Endodermal cell (in vitro differentiated cells): ENCODE results near the gene TAB2. TPM values are rescaled to one million over a fixed set of nuclear protein-coding genes. Genes with fewer than 3 reads are reported as not detected.

Experiments
- DNase-seq: peaks from one replicate; pipeline ENCODE4 v3.0.0-alpha.2; 2017
- H3K27ac ChIP-seq: 2 replicates; pipeline ENCODE4 v1.5.1; 2013; ENCODE audit warnings: mild to moderate bottlenecking, low read depth, low read length, moderate library complexity
- H3K27me3 ChIP-seq: 2 replicates; pipeline ENCODE4 v1.6.1; 2013; ENCODE audit warnings: mild to moderate bottlenecking, low read length, moderate library complexity; ENCODE audit not compliant: insufficient read depth, control insufficient read depth, poor library complexity, severe bottlenecking
- H3K36me3 ChIP-seq: 2 replicates; pipeline ENCODE4 v1.7.0; 2013; ENCODE audit warnings: mild to moderate bottlenecking, low read length, moderate library complexity; ENCODE audit not compliant: control insufficient read depth, insufficient read depth
- H3K4me1 ChIP-seq: one replicate; pipeline ENCODE4 v1.7.0; 2013; ENCODE audit warnings: low read length; ENCODE audit not compliant: control insufficient read depth, insufficient read depth
- H3K4me3 ChIP-seq: 2 replicates; pipeline ENCODE4 v1.5.1; 2013; ENCODE audit warnings: mild to moderate bottlenecking, low read length, moderate library complexity
- H3K9ac ChIP-seq: 2 replicates; pipeline ENCODE4 v1.6.1; 2013; ENCODE audit warnings: mild to moderate bottlenecking, low read length, moderate library complexity; ENCODE audit not compliant: poor library complexity, severe bottlenecking; ENCODE audit errors: extremely low read depth
- H3K9me3 ChIP-seq: 2 replicates; pipeline ENCODE4 v1.6.1; 2013; ENCODE audit warnings: mild to moderate bottlenecking, low read length, moderate library complexity; ENCODE audit not compliant: control insufficient read depth
- H3K27ac Mint-ChIP-seq: 2 replicates; pipeline ENCODE4 v1.8.0; 2020; ENCODE audit warnings: mixed read lengths
- H3K27me3 Mint-ChIP-seq: 2 replicates; pipeline ENCODE4 v1.8.0; 2021; ENCODE audit warnings: mild to moderate bottlenecking, mixed read lengths; ENCODE audit not compliant: insufficient read depth
- H3K36me3 Mint-ChIP-seq: 2 replicates; pipeline ENCODE4 v1.8.0; 2020; ENCODE audit warnings: low read depth, mixed read lengths
- H3K4me1 Mint-ChIP-seq: 2 replicates; pipeline ENCODE4 v1.8.0; 2020; ENCODE audit warnings: mixed read lengths
- H3K4me3 Mint-ChIP-seq: 2 replicates; pipeline ENCODE4 v1.8.0; 2020; ENCODE audit warnings: mild to moderate bottlenecking, moderate library complexity, mixed read lengths
- H3K9me3 Mint-ChIP-seq: 2 replicates; pipeline ENCODE4 v1.8.0; 2020; ENCODE audit warnings: mild to moderate bottlenecking, mixed read lengths
- WGBS, 2 experiments: methylation state at CpG; one replicate each; pipeline versions ENCODE4 v1.1.5 to v1.1.7; 2013; ENCODE audit warnings: missing lambda C conversion rate in 2 of 2, mixed read lengths in 1 of 2; ENCODE audit not compliant: insufficient coverage in 1 of 2, insufficient read length in 1 of 2; 5-methylcytosine and 5-hydroxymethylcytosine counted together
- total RNA-seq, 2 donors: library from RNA; stranded (reverse); fragmentation: NEBNext Ultra II Directional in 1 of 2; extraction: Animal tissue kit (Norgen Biotek cat#: 25700) in 1 of 2; gene quantifications; 2 replicates in 1 of 2; 3 replicates in 1 of 2; pipeline ENCODE4 v1.2.1, GENCODE V29; 2021
- TF ChIP-seq, protein P1 (sequence below): fragments of 200-600 bp; sonication (generic); conservative IDR thresholded peaks from 2 replicates; pipeline ENCODE4 v1.5.0; 2021; ENCODE audit warnings: antibody characterized with exemption, mild to moderate bottlenecking

Gene TAB2
- total RNA-seq, 2 donors from 2014 or later = 51.1 to 54.8 TPM

GRCh38 chr6:149445095-149445466 is 127.6 kb downstream of the TAB2 start:
- TF ChIP-seq, protein P1, sequence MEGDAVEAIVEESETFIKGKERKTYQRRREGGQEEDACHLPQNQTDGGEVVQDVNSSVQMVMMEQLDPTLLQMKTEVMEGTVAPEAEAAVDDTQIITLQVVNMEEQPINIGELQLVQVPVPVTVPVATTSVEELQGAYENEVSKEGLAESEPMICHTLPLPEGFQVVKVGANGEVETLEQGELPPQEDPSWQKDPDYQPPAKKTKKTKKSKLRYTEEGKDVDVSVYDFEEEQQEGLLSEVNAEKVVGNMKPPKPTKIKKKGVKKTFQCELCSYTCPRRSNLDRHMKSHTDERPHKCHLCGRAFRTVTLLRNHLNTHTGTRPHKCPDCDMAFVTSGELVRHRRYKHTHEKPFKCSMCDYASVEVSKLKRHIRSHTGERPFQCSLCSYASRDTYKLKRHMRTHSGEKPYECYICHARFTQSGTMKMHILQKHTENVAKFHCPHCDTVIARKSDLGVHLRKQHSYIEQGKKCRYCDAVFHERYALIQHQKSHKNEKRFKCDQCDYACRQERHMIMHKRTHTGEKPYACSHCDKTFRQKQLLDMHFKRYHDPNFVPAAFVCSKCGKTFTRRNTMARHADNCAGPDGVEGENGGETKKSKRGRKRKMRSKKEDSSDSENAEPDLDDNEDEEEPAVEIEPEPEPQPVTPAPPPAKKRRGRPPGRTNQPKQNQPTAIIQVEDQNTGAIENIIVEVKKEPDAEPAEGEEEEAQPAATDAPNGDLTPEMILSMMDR = no peak
- Mint-ChIP-seq H3K36me3 (no peaks in the 10 kb centered on the region), H3K27me3 (peaks cover 18% of the 10 kb centered on the region), H3K4me3 (no peak overlapping the region), H3K9me3 (no peaks in the 10 kb centered on the region), H3K27ac (no peak overlapping the region), H3K4me1 (peaks cover 7% of the 10 kb centered on the region)
- H3K9ac ChIP-seq = no peak overlapping the region
- H3K27ac ChIP-seq = no peak overlapping the region
- DNase-seq = no peak
- no peaks in the 10 kb centered on the region for H3K4me1 ChIP-seq
- no peaks in the 10 kb centered on the region for H3K9me3 ChIP-seq
- no peak overlapping the region for H3K4me3 ChIP-seq
- no peaks in the 10 kb centered on the region for H3K36me3 ChIP-seq
- peaks cover 8% of the 10 kb centered on the region for H3K27me3 ChIP-seq
- WGBS, 2 experiments = 95 to 96% methylated on average over 4 to 6 of the region's 6 CpGs

DNA sequence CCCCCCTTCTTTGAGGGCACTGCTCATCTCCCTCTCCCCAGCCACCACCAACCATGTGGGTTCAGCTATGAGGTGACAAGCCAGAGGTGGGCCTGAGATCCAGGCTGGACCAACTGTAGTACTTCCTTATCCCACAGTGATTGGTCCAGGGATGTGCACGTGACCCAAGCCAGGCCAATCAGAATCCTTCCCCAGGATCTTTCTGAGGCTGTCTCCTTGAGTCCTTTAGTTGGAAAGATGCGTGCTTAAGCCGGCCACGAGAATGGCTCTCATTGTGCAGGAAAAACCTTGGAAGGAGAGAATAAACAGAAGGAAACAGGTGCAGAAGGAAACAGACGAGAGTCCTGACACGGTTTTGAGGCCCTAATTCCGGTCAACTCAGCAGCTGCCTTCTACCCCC is 128.1 kb downstream of the TAB2 start:
- H3K4me3 Mint-ChIP-seq = no peak overlapping the region
- Histone ChIP-seq H3K4me3 (no peak overlapping the region), H3K36me3 (no peaks in the 10 kb centered on the region), H3K27ac (no peak overlapping the region), H3K9me3 (no peaks in the 10 kb centered on the region), H3K4me1 (no peaks in the 10 kb centered on the region), H3K9ac (no peak overlapping the region), H3K27me3 (peaks cover 13% of the 10 kb centered on the region)
- peak; percentile 42 for DNase-seq
- H3K27ac Mint-ChIP-seq = no peak overlapping the region
- peaks cover 7% of the 10 kb centered on the region for H3K4me1 Mint-ChIP-seq
- no peaks in the 10 kb centered on the region for H3K9me3 Mint-ChIP-seq
- no peaks in the 10 kb centered on the region for H3K36me3 Mint-ChIP-seq
- H3K27me3 Mint-ChIP-seq = peaks cover 23% of the 10 kb centered on the region
- WGBS, 2 experiments = 93 to 95% methylated on average over 7 of the region's 7 CpGs
- TF ChIP-seq, protein P1 = no peak

DNA sequence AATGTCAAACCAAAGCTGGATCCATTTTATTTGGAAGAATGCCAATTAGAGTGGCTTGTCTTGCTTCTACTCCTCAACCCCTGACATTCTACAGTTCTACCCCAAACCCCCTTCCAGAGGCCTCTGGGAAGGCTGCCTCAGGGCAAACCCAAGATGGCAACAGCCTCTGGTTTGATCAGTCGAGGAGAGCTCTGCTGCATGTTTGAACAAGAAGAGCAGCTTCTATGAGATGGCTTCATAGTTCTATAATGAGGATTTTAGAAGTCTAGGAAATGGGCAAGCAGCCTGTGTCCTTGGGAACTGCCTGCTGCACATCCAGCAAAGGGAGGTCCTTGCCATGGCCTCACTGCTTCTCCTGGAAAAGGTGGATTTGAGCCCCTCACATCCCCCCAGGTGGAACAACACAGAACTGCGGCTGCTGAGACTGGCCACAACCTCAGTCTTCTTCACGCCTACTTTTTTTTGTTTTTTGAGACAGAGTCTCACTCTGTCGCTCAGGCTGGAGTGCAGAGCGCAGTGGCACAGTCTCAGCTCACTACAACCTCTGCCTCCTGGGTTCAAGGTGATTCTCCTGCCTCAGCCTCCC is 129.4 kb downstream of the TAB2 start:
- peaks cover 26% of the 10 kb centered on the region for H3K27me3 ChIP-seq
- no peak overlapping the region for H3K27ac Mint-ChIP-seq
- no peaks in the 10 kb centered on the region for H3K36me3 ChIP-seq
- 87 to 90% methylated on average over 5 of the region's 5 CpGs for whole genome bisulfite sequencing, 2 experiments
- no peaks in the 10 kb centered on the region for H3K9me3 Mint-ChIP-seq
- TF ChIP-seq, protein P1 = peak; percentile 51
- no peaks in the 10 kb centered on the region for H3K4me1 ChIP-seq
- H3K9me3 ChIP-seq = no peaks in the 10 kb centered on the region
- H3K4me1 Mint-ChIP-seq = peaks cover 2% of the 10 kb centered on the region
- H3K36me3 Mint-ChIP-seq = no peaks in the 10 kb centered on the region
- no peak overlapping the region for H3K27ac ChIP-seq
- H3K9ac ChIP-seq = no peak overlapping the region
- no peak overlapping the region for H3K4me3 ChIP-seq
- DNase-seq = peak; percentile 73
- H3K27me3 Mint-ChIP-seq = peaks cover 32% of the 10 kb centered on the region
- H3K4me3 Mint-ChIP-seq = no peak overlapping the region
